Ureter (tissue), 1 donor: Measurements from ENCODE around the gene TAOK3. TPM values are rescaled to one million over a fixed set of nuclear protein-coding genes. Genes with fewer than 3 reads are reported as not detected.
A peak's percentile ranks its signal among the peaks of the same experiment; 100 is the strongest.
"Not testable (repeated sequence)": the region's sequence is repeated elsewhere in the genome, so short reads cannot be mapped to it uniquely, and the experiment has no call there.

Experiments
- DNase-seq: peaks from one replicate; pipeline ENCODE4 v3.0.0-alpha.2; 2020; ENCODE audit warnings: low spot score
- total RNA-seq: library from RNA; stranded (reverse); gene quantifications from one replicate; pipeline ENCODE4 v1.2.4, GENCODE V29; 2023
- donor health status: DM: yes; HTN: yes; CAD: no.

Gene TAOK3
- total RNA-seq, 1 donor from 2014 or later, result 57.5 TPM

DNA sequence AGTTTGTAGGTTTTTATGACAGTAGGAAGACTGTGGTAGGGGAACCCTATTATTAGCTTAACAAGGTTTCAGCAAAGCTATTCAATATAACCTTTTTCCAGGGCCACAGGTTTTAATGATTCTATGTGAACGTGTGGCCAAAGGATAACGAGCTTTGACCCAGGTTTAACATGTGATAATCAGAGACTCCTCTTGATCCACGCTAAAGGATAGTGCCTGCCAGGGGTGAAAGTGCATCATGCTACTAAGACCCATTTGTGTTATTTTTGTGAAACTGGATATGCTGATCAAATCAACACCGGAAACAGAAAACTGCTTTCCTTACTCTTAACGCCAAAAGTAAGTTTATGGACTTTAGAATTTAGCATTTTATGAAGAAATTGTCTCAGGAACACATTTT lies 909 bp upstream of the TAOK3 start:
- DNase-seq, result no peak

DNA sequence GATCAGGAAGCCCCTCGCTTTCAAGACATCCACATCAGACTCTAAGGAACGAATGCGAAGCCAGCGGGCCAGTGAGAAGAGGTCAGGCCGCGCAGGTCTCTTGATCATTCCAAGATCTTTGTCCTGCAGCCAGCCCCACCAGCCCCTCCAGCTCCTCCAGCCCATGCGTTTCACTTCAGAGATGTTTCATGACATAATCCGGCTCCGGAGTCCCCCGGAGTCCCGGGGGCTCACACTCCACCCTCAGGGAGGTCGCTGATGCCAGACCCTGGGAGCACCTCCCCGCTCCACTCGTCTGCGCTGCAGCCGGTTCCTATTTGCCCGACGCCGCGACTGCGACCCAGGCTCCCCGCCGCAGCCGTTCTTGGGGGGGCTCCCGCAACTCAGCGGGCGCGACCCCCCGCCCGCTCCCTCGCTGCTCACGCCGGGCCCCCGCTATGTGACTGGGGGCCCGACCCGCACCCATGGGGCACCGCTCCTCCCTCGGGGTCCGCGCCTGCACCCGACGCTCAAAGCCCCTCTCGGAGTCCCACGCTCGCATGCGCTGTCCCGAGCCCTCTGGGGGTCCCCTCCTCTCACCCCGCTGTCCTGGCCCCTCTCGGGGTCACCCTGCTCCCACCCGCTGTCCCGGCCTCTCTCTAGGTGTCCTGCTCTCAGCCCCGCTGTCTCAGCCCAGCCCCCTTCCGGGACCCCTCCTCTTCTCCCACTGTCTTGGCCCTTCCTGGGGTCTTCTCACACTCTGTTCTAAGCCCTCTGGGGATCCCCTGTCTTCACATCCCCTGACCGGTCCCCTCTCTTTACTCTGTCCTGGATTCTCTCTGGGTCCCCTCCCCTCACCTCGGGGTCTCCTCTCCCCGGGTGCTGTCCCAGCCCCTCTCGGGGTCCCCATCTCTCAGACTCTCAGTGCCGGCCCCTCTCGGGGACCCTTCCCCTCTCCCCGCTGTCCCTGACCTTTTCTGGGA lies 1.1 kb downstream of the TAOK3 start:
- peak; percentile 51 for DNase-seq

DNA sequence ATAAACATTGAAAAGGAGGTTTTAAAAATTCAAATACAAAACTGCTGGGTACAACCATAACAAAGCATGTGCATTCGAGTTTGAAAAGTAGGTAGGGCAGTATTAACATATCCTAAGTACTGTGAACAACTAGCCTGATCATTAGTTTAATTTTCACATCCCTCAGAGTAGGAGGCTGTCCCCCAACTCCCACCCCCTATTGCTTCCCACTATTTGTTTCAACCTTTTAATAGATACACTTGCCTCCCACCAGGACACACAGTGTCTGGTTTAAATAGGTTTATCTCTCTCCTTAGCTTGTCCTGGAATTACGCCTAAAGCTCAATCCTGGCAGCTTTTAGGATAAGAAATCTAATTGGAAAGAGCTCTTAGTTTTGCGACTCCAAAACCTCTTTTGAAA lies 2.1 kb downstream of the TAOK3 start:
- no peak for DNase-seq

DNA sequence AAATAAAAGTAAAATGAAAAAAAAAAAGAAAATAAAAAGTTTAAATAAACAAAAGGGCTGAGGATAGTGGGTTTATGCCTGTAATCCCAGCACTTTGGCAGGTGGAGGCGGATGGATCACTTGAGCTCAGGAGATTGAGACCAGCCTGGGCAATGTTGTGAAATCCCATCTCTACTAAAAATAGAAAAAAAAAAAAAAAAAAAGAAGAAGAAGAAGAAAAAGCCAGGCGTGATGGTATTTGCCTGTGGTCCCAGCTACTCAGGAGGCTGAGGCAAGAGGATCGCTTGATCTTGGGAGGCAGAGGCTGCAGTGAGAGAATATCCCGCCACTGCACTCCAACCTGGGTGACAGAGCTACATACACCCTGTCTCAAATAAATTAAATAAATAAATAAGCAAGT lies 3.9 kb downstream of the TAOK3 start:
- DNase-seq, result no peak

DNA sequence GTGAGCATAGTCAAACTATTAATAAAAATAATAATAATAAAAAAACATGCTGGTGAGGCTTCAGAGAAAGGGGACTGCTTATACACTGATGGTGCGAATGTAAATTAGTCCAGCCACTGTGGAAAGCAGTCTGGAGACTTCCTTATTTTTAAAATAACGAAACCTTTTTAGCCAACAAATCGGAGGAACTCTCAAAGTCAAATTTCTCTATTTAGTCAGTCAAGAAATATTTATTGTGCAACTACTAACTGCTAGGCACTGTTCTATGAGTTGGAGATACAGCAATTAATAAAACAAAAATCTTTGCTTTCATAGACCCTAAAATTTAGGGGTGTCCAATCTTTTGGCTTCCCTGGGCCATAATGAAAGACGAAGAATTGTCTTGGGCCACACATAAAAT lies 10.8 kb downstream of the TAOK3 start:
- DNase-seq, result no peak

DNA sequence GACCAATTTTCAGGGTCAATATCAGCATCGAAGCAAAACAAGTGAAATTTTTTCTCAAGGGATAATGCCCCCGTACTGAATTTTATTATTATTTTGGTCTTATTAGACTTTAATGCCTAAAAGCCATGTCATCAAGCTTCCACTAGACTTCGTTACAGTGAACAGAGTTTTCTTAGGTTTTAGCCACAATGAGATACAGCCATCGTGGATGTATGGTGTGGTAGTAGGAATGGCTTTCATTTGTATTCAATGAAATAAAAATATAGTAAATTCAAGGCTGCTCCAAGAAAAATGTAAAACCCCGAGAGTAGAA lies 11.7 kb downstream of the TAOK3 start:
- DNase-seq, result no peak

DNA sequence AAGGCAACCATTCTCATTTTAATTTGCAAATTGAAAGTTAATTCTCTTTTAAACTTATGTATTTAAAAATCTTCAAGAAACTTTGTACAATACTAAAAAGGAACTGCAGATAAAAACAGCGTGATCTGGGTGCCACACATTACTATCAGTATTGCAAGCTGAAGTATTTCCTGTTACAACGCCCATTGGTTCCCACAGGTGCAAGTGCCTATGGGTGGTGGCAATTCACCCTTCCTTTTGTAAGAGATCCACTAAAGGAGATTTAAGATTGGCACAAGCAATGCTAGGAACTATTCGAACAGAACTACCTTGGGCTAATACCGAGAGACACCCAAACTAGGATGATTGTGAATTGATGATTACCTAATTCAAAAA lies 13.2 kb downstream of the TAOK3 start:
- no peak for DNase-seq

DNA sequence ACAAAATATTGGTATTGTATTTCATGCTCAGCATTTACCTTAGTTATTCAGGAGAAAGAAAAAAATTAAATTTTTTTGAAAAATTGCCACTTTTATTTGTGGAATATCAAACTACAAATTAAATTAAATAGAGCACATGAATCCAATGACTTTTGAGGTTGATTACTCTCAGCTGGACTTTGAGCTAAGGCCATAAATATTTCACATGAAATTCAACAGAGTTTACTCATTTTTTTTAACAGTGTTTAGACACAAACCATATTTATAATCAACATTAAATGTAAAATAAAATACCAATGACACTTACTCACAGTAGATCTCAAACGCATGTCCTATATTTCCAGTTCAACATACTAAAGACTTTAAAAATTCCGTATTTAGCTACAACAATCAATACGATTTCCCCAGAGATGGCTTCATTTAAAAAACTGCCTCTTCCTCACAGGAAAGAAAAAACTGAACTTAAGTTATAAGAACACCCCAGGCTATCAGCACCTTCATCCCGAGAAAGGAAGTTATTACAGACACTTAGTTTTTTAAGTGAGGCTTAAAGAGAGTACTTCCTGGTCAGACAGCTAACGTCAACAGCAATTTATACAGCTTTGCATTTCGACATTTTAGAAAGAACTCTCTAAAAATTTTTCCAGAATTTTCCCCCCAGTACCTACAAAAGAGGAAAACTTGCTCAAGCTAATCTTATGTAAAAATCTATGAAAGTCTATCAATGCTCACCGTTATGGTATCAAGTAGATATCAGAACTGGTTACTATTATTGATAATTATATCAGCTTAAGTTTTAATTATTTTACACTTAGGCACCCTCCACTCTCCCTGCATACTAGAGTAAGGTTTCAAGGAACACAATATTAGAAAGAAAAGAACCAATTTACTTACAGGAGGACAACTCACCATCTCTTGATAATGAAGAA lies 13.8 kb downstream of the TAOK3 start:
- no peak for DNase-seq

DNA sequence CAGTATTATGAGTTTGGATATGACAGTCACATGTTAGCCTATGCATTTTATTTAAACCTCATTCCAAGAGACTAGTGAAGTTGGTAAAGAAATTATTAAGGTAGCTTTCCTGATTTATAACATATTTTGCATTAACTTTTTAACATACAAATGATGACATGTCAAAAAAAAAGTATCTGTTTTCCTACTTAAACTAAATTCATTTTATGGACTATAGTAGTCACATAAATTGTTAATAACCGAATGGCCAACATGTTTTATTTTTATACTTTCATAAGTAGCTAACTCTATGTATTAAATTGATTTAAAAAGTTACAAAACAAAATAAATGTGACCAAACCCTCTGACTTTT lies 14.7 kb downstream of the TAOK3 start:
- DNase-seq, result no peak

DNA sequence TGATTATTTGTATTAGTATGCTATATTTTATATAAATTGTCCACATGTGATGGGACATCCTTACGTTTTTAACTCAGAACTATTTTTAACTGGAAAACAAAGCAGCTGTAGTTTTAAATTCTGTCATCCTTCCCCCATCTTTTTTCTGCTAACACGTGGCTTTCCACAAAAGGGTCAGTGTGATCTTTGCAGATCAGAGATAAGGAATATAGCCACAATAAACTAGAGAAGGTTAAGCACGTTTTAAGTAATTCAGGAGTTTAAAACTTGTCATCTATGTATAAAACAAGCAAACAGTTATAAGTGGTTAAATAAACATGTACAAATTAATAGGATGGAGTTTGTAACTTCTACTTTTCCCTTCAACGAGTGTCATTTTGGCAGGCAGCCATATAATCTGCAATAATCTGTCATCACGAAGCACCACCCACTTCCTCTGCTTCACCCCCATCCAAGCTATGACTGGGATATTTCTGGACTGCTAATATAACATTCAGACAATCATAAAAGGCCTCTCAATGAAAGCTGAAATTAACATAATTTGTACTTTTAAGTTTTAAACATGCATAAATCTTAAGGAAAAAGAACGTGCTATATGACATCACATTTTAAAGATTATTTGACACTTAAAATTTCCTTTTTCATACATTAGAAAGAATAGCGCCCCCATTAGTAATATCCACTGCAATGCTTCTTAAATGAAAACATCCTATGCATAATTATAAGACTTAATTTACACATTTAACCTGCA lies 15.3 kb downstream of the TAOK3 start:
- DNase-seq, result no peak

DNA sequence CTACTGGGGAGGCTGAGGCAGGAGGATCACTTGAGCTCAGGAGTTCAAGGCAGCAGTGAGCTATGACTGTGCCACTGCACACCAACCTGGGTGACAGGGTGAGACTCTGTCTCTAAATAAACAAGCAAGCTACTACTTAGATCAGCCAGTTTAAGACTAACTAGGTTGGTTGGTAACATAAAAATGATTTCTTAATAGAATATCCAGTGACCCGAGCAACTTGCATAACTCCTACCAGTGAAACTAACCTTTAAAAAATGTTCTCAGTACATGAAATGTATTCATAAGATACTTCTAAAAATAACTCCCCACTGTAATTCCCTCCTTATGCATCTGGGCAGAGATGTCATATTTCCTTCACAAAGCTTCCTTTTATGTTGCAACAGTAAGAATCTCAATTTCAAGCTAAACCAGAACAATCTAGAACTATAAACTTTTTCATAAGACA lies 15.9 kb downstream of the TAOK3 start:
- DNase-seq, result no peak

DNA sequence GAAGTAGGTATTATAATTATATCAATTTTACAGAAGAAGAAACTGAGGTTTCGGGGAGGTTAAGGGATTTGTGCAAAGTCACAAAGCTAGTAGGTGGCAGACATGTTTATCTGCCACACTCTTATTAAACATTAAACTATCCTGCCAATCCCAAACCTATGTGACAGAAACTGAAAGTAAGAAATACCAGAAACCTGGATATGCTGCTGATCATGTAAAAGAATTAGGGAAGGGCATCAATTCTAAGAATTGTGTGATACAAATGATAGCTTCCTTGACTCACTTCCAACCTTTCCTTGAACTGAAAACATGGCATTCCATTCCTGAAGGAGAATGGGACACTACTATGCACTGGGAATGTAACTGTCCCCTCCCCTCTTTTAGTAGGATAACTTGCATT lies 16.9 kb downstream of the TAOK3 start:
- no peak for DNase-seq

DNA sequence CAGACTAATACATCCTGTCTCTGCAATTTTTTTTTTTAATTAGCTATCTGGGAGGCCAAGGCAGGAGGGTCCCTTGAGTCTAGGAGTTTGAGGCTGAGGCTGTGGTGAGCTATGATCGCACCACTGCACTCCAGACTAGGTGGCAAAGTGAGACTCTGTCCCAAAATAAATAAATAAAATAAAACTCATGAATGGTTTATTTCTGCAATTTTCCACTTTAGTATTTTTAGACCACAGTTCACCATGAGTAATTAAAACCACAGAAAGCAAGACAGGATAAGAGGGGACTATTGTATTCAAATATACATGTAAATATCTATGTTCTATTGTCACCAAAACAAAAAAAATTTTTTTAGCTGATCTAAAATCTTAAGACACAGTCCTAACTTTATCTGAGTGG lies 17.8 kb downstream of the TAOK3 start:
- no peak for DNase-seq

DNA sequence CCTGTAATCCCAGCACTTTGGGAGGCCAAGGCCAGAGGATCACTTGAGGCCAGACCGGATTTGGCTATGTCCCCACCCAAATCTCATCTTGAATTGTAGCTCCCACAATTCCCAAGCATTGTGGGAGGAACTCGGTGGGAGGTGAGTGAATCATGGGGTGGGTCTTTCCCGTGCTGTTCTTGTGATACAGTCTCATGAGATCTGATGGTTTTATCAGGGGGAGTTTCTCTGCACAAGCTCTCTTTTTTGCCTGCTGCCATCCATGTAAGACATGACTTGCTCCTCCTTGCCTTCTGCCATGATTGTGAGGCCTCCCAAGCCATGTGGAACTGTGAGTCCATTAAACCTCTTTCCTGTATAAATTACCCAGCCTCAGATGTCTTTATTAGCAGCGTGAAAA lies 18.2 kb downstream of the TAOK3 start:
- not testable (repeated sequence) for DNase-seq

DNA sequence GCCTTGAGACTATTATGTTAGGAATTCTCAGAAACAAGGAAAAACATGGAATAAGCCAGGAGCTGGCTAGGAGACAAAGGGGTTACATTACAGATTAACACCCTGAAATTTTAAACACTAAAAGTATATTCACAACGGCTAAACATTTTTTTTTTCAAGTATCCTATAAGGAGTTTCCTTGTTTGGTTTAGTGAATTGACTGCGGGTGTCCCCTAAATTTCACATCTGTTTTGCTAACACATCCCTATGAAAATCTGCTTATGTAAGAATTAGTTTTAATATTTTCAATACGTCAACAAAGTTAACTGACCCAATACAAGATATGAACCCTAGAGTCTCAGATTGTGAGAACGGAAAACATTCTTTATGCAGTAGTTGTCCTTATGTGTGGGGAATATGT lies 19.0 kb downstream of the TAOK3 start:
- DNase-seq, result no peak

DNA sequence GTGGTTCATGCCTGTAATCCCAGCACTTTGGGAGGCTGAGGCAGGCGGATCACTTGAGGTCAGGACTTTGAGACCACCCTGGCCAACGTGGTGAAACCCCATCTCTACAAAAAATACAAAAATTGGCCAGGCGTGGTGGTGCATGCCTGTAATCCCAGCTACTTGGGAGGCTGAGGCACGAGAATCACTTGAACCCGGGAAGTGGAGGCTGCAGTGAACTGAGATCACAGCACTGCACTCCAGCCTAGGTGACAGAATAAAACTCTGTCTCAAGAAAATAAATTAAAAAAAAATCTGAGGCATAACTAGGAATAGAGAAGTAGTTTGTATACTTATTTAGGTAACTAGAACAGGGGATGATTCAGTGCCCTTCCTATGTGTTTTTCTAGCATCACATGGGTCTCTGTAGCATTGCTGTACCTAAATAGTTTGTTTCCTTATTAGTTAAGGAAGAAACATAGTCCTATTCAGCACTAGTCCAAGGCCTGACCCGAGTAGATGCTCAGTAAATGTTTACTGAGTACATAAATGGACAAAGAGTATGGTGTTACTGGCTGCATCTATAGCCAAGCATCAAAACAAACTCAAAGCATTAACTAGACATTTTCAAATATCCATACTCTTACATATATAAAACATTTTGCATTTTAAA lies 21.7 kb downstream of the TAOK3 start:
- no peak for DNase-seq

DNA sequence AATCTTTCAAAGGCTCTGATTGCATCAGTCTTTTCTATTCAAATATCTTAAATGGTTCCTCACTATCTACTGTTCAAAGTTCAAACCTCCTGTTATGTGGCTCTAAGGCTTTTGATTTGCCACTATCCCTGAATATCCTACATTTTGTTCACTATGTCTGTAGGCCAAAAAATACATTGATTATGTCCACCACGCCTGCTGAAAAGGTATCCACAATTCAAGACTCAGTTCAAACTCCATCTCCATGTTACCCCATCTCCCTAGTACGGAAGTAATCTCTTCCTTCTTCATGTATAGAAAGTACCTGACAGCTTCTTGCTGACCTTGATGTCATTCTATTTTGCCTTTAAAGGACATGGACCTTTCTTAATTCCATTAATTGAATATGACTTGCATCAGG lies 24.8 kb downstream of the TAOK3 start:
- no peak for DNase-seq

DNA sequence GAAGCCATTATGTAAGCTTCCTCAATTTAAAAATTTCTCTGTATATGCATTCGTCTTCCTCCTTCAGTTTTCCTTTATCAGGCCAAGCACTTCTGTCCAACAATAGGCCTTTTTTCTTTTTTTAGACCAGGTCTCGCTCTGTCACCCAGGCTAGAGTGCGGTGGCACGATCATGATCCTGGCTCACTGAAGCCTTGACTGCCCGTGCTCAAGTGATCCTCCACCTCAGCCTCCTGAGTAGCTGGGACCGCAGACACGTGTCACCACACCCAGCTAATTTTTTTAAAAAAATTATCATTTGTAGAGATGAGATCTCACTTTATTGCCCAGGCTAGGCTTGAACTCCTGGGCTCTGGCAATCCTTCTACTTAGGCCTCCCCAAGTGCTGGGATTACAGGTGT lies 25.8 kb downstream of the TAOK3 start:
- DNase-seq, result no peak

DNA sequence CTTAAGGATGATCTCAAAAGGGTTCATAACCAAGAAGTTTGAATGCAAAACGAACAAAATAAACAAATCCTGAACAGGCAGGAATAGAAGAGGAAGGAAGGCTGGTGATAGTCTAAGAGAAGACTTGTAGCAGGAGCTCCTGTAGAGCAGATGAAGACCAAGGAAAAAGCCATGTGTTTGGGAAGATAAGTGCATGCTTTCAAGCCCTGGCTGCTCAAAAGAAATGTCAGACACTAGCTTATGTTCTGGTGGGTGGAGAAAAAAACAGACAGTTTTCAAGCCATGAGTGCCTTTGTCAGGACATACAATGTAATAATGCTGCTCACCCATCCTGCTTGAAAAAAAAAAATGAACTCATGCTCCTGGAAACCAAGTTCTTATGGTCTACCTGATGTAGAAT lies 27.4 kb downstream of the TAOK3 start:
- no peak for DNase-seq

DNA sequence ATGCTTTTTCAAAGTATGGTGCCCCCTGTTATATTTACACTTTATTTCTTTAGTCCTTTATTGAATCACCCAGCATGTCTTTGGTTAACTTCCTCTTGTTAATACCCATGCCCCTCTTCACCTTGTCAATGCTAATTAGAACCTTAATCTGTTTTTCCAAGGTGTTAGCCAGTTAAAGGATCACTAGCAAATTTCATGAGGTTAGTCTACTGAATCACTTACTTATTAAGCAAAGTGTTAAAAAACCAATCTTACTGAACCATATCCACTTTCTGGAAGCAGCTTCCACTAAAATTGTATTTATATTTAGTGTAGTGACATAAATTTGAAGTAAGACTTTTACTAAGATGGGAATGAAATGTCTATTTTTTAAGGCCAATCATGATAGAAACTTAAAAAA lies 27.9 kb downstream of the TAOK3 start:
- DNase-seq, result no peak

DNA sequence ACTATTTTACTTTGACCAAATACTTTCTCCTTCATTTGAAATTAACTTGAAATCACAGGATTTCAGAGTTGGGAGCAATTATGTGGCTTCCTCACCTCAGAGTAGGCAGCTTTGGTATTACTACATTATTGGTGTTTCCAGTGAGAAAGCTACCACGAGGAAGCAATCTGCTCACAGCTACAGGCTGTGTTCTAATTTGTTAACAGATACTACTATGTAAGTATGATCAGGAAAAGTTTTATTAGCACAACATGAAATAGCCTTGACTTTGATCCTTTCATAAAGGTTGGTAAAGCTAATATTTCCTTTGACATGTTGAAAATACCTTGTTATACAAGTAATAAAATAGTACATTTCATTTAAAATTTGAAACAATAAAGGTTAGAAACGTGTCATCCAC lies 30.6 kb downstream of the TAOK3 start:
- DNase-seq, result no peak
